SK-N-SH treated with all-trans-retinoic acid at 6 μM for 48 hours (cell line): ENCODE data around the gene MIER1.

Source experiments
- ZFP3 ChIP-seq: fragments of 250-450 bp; sonication (Bioruptor Pico); IDR thresholded peaks from 2 replicates; pipeline ENCODE4 v1.5.0; 2020; ENCODE audit warnings: mild to moderate bottlenecking, moderate library complexity
- TF ChIP-seq, protein P1 (sequence below): fragments of 250-450 bp; sonication (Bioruptor Pico); IDR thresholded peaks from 2 replicates; pipeline ENCODE4 v1.5.1; 2021; ENCODE audit warnings: mild to moderate bottlenecking, moderate library complexity
- TF ChIP-seq, protein P2 (sequence below): fragments of 250-450 bp; sonication (Bioruptor Pico); IDR thresholded peaks from 2 replicates; pipeline ENCODE4 v1.8.0; 2021; ENCODE audit warnings: low read depth, mild to moderate bottlenecking, moderate library complexity, borderline replicate concordance
- TF ChIP-seq, protein P3 (sequence below): fragments of 250-450 bp; sonication (Bioruptor Pico); IDR thresholded peaks from 2 replicates; pipeline ENCODE4 v1.5.1; 2020; ENCODE audit warnings: low read depth, mild to moderate bottlenecking, moderate library complexity

DNA sequence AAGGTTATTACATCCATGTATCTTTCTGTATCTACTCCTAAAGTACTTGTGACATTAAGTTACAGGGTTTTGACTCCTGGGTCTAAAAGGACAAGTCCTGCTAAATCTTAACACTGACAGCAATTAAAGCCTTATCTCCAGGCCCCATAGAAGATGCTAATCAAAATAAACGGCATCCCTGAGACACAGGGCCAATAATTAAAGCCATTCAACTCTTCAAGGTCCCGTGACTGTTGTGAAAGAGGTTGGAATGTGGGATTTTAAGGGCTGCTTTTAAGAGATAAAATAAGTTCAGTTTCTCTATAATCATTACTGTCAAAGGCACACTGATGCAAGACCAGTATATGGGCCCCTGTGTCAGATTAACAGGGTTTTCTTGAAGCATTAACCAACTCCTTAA lies 8.5 kb upstream of the MIER1 start:
- TF ChIP-seq, protein P1, sequence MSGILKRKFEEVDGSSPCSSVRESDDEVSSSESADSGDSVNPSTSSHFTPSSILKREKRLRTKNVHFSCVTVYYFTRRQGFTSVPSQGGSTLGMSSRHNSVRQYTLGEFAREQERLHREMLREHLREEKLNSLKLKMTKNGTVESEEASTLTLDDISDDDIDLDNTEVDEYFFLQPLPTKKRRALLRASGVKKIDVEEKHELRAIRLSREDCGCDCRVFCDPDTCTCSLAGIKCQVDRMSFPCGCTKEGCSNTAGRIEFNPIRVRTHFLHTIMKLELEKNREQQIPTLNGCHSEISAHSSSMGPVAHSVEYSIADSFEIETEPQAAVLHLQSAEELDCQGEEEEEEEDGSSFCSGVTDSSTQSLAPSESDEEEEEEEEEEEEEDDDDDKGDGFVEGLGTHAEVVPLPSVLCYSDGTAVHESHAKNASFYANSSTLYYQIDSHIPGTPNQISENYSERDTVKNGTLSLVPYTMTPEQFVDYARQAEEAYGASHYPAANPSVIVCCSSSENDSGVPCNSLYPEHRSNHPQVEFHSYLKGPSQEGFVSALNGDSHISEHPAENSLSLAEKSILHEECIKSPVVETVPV (CRISPR knock-in tag) = 0 out of 2 replicates have a peak, but pooled peaks have one; percentile 39
- TF ChIP-seq, protein P2, sequence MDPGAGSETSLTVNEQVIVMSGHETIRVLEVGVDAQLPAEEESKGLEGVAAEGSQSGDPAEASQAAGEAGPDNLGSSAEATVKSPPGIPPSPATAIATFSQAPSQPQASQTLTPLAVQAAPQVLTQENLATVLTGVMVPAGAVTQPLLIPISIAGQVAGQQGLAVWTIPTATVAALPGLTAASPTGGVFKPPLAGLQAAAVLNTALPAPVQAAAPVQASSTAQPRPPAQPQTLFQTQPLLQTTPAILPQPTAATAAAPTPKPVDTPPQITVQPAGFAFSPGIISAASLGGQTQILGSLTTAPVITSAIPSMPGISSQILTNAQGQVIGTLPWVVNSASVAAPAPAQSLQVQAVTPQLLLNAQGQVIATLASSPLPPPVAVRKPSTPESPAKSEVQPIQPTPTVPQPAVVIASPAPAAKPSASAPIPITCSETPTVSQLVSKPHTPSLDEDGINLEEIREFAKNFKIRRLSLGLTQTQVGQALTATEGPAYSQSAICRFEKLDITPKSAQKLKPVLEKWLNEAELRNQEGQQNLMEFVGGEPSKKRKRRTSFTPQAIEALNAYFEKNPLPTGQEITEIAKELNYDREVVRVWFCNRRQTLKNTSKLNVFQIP (CRISPR knock-in tag) = no peak
- no peak for TF ChIP-seq ZFP3 (CRISPR knock-in tag)
- TF ChIP-seq, protein P3, sequence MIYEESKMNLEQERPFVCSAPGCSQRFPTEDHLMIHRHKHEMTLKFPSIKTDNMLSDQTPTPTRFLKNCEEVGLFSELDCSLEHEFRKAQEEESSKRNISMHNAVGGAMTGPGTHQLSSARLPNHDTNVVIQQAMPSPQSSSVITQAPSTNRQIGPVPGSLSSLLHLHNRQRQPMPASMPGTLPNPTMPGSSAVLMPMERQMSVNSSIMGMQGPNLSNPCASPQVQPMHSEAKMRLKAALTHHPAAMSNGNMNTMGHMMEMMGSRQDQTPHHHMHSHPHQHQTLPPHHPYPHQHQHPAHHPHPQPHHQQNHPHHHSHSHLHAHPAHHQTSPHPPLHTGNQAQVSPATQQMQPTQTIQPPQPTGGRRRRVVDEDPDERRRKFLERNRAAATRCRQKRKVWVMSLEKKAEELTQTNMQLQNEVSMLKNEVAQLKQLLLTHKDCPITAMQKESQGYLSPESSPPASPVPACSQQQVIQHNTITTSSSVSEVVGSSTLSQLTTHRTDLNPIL (CRISPR knock-in tag) = no peak
